PC-9 (cell line): Measurements from ENCODE around the gene CNTN5. TPM values are rescaled to one million over a fixed set of nuclear protein-coding genes. Genes with fewer than 3 reads are reported as not detected.

Experiments used
- BruUV-seq: library from RNA; stranded (reverse); fragments of 400-500 nt; replicated peaks from 2 replicates; lab custom pipeline; 2021; lab: Mats Ljungman, UMichigan
- CTCF ChIA-PET: fragments of 300-600 bp; sonication (Branson Sonifier 250); formaldehyde crosslinking; loops from one replicate; lab custom pipeline; 2022; ENCODE audit warnings: antibody characterized with exemption; lab: Charles Lee
- POLR2A ChIA-PET: fragments of 300-600 bp; sonication (Branson Sonifier 250); formaldehyde crosslinking; loops from one replicate; lab custom pipeline; 2022; ENCODE audit warnings: antibody characterized with exemption; ENCODE audit not compliant: unreplicated experiment; lab: Charles Lee
- DNase-seq, 2 experiments: peaks; one replicate each; pipeline versions ENCODE4 v3.0.0 to v3.0.0-alpha.2; 2015 to 2022; ENCODE audit warnings: mixed read lengths in 1 of 2
- H2AFZ ChIP-seq: fragments of 200-600 bp; sonication (generic); 2 replicates; pipeline ENCODE4 v1.8.1; 2017; ENCODE audit warnings: antibody characterized with exemption
- H3F3A ChIP-seq: fragments of 200-600 bp; sonication (generic); 2 replicates; pipeline ENCODE4 v1.8.1; 2017; ENCODE audit warnings: antibody characterized with exemption, mild to moderate bottlenecking, low read depth; ENCODE audit not compliant: insufficient read depth
- H3K27ac ChIP-seq: fragments of 200-600 bp; sonication (generic); 2 replicates; pipeline ENCODE4 v1.6.1; 2016; ENCODE audit warnings: mixed run types
- H3K27me3 ChIP-seq: fragments of 200-600 bp; sonication (generic); 2 replicates; pipeline ENCODE4 v1.6.1; 2016; ENCODE audit warnings: low read depth, mixed run types; ENCODE audit not compliant: insufficient read depth
- H3K36me3 ChIP-seq: fragments of 200-600 bp; sonication (generic); 2 replicates; pipeline ENCODE4 v1.6.1; 2016; ENCODE audit warnings: low read depth, mixed run types
- H3K4me1 ChIP-seq: fragments of 200-600 bp; sonication (generic); replicated peaks from 2 replicates; pipeline ENCODE4 v1.6.1; 2016; ENCODE audit warnings: mixed run types; ENCODE audit not compliant: insufficient read depth
- H3K4me2 ChIP-seq: fragments of 200-600 bp; sonication (generic); 2 replicates; pipeline ENCODE4 v1.6.1; 2017; ENCODE audit warnings: mixed run types
- H3K4me3 ChIP-seq: fragments of 200-600 bp; sonication (generic); 2 replicates; pipeline ENCODE4 v1.6.1; 2016; ENCODE audit warnings: mixed run types
- H3K79me2 ChIP-seq: fragments of 200-600 bp; sonication (generic); 2 replicates; pipeline ENCODE4 v1.6.1; 2017; ENCODE audit warnings: low read depth, mixed run types
- H3K9me2 ChIP-seq: fragments of 200-600 bp; sonication (generic); 2 replicates; pipeline ENCODE4 v1.8.1; 2017; ENCODE audit warnings: mild to moderate bottlenecking; ENCODE audit not compliant: insufficient read depth
- H3K9me3 ChIP-seq: fragments of 200-600 bp; sonication (generic); 2 replicates; pipeline ENCODE4 v1.8.1; 2016; ENCODE audit warnings: low read depth; ENCODE audit not compliant: insufficient read depth
- H4K20me1 ChIP-seq: fragments of 200-600 bp; sonication (generic); 2 replicates; pipeline ENCODE4 v1.8.1; 2017; ENCODE audit not compliant: insufficient read depth
- EZH2 ChIP-seq: fragments of 200-600 bp; sonication (generic); IDR thresholded peaks from 2 replicates; pipeline ENCODE4 v1.8.0; 2017; ENCODE audit warnings: antibody characterized with exemption, low read depth
- intact Hi-C: fragments of 100-400 bp; cut with micrococcal nuclease; formaldehyde crosslinking; loops from one replicate; pipeline ENCODE4 v1.10.0; 2022; ENCODE audit not compliant: unreplicated experiment
- total RNA-seq: library from RNA; stranded (reverse); gene quantifications from 2 replicates; pipeline ENCODE4 v1.2.3, GENCODE V29; 2021
- TF ChIP-seq, protein P1 (sequence below): fragments of 200-600 bp; sonication (generic); conservative IDR thresholded peaks from 2 replicates; pipeline ENCODE4 v1.6.1; 2017; ENCODE audit warnings: mixed run types, antibody characterized with exemption, mild to moderate bottlenecking, moderate library complexity

The CNTN5 gene
- total RNA-seq, 1 experiment from 2014 or later, result not detected

DNA sequence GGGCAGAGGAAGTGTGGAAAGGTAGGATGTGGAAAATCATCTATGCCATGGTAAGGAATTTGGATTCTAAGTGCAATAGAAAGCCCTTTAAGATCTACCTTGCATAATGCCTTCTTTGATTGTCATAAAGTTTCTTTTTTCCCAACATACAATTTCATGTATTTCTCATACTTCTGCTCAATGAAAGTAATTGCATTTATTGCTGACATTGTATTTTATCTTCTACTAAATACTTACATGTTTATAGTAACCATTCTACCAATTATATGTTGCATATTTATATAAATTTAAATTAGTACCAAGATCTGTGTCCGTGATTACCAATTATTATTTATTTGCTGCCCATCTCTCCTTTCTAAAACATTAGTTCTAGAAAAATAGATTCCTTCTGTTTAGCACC, 114.8 kb downstream of the CNTN5 start:
- Histone ChIP-seq H3K36me3 (no peaks in the 10 kb centered on the region), H3K4me3 (no peak overlapping the region), H2AFZ (no peak overlapping the region), H3K4me1 (no peaks in the 10 kb centered on the region), H3F3A (no peaks in the 10 kb centered on the region), H3K9me2 (no peaks in the 10 kb centered on the region), H3K79me2 (no peaks in the 10 kb centered on the region), H3K27me3 (no peaks in the 10 kb centered on the region), H3K9me3 (no peaks in the 10 kb centered on the region), H3K27ac (no peak overlapping the region), H3K4me2 (no peak overlapping the region), H4K20me1 (no peaks in the 10 kb centered on the region)
- ChIA-PET CTCF (no interaction called here), POLR2A (no interaction called here)
- intact Hi-C loops, result no loop called here
- TF ChIP-seq, protein P1, sequence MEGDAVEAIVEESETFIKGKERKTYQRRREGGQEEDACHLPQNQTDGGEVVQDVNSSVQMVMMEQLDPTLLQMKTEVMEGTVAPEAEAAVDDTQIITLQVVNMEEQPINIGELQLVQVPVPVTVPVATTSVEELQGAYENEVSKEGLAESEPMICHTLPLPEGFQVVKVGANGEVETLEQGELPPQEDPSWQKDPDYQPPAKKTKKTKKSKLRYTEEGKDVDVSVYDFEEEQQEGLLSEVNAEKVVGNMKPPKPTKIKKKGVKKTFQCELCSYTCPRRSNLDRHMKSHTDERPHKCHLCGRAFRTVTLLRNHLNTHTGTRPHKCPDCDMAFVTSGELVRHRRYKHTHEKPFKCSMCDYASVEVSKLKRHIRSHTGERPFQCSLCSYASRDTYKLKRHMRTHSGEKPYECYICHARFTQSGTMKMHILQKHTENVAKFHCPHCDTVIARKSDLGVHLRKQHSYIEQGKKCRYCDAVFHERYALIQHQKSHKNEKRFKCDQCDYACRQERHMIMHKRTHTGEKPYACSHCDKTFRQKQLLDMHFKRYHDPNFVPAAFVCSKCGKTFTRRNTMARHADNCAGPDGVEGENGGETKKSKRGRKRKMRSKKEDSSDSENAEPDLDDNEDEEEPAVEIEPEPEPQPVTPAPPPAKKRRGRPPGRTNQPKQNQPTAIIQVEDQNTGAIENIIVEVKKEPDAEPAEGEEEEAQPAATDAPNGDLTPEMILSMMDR, result no peak
- TF ChIP-seq EZH2, result no peak
- BruUV-seq, result no TSS peak
- no peak for DNase-seq

DNA sequence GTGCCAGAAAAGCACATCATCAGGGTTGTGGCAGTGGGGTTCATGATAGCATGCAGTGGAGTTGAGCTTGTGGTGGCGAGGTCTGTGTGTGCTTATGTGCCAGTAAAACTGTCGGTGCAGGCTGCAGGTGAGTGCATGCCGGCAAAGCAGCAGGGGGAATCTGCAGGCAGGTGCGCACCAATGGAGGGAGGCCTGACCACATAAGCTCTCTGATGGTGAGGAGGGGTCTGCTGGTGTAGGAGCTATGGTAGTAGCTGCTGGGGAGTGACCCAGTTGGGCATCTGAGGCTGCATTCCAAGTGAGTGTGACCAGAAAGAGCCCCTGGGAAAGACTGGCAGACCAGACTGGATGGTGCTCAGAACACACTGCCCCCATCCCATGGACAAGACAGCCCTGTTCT, 121.5 kb downstream of the CNTN5 start:
- no peaks in the 10 kb centered on the region for H3K27me3 ChIP-seq
- H3K4me3 ChIP-seq, result no peak overlapping the region
- POLR2A ChIA-PET, result no interaction called here
- intact Hi-C loops, result no loop called here
- H3K9me2 ChIP-seq, result no peaks in the 10 kb centered on the region; the same call in 1 of the 2 replicates
- no TSS peak for BruUV-seq
- H3K79me2 ChIP-seq, result no peaks in the 10 kb centered on the region
- H3K27ac ChIP-seq, result no peak overlapping the region
- no peak overlapping the region for H3K4me2 ChIP-seq
- DNase-seq, result no peak
- no peaks in the 10 kb centered on the region; the same call in 1 of the 2 replicates for H3K9me3 ChIP-seq
- H3F3A ChIP-seq, result no peaks in the 10 kb centered on the region
- CTCF ChIA-PET, result no interaction called here
- TF ChIP-seq, protein P1, result no peak
- TF ChIP-seq EZH2, result no peak
- H3K36me3 ChIP-seq, result no peaks in the 10 kb centered on the region
- no peaks in the 10 kb centered on the region; the same call in 1 of the 2 replicates for H4K20me1 ChIP-seq
- no peak overlapping the region for H2AFZ ChIP-seq
- no peaks in the 10 kb centered on the region for H3K4me1 ChIP-seq

DNA sequence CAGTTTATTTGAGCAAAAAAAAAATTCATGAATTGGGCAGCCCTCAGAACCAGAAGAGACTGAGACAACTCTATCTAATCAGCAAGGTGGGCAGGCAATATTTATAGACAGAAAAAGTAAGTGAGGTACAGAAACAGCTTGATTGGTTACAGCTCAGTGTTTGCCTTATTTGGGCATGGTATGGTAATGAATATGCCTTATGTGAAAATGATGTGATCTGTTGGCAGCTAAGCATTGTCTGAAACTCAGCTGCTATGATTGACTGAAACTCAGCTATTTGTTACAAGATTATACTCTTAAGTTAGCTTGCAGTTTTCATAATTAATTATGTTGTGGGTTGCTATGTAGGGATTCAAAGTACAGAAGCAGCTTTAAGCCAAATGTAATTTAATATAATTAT, 127.6 kb downstream of the CNTN5 start:
- BruUV-seq, result no TSS peak
- H3K4me2 ChIP-seq, result no peak overlapping the region
- ChIA-PET CTCF (no interaction called here), POLR2A (no interaction called here)
- no peaks in the 10 kb centered on the region for H3K27me3 ChIP-seq
- DNase-seq, result no peak
- TF ChIP-seq EZH2, result no peak
- TF ChIP-seq, protein P1, result no peak
- no peaks in the 10 kb centered on the region; the same call in 1 of the 2 replicates for H3K9me2 ChIP-seq
- H3K9me3 ChIP-seq, result no peaks in the 10 kb centered on the region
- H3K27ac ChIP-seq, result no peak overlapping the region
- no peaks in the 10 kb centered on the region; the same call in 1 of the 2 replicates for H4K20me1 ChIP-seq
- H3K79me2 ChIP-seq, result no peaks in the 10 kb centered on the region
- no peak overlapping the region for H3K4me3 ChIP-seq
- H3K36me3 ChIP-seq, result no peaks in the 10 kb centered on the region
- no peaks in the 10 kb centered on the region for H3K4me1 ChIP-seq
- no peak overlapping the region for H2AFZ ChIP-seq
- H3F3A ChIP-seq, result no peaks in the 10 kb centered on the region
- intact Hi-C loops, result no loop called here
